Adrenal gland (tissue), 5 donors: ENCODE results near the gene POU2F3.

Experiments used
- CTCF ChIP-seq, 6 experiments: fragments of 450-650 bp in 4 of 6; fragments of 200-600 bp in 2 of 6; sonication (generic) in 1 of 6; IDR thresholded peaks; 1 replicate in 5 of 6; 2 replicates in 1 of 6; pipeline versions ENCODE4 v1.5.1 to v1.8.0; 2016 to 2021; ENCODE audit warnings: antibody characterized with exemption in 6 of 6, mild to moderate bottlenecking in 2 of 6, moderate library complexity in 1 of 6
- POLR2A ChIP-seq, 2 donors: fragments of 450-650 bp; IDR thresholded peaks; one replicate each; pipeline ENCODE4 v1.6.1; 2017; ENCODE audit warnings: antibody characterized with exemption in 2 of 2, mild to moderate bottlenecking in 2 of 2, moderate library complexity in 1 of 2
- donor health status: DM: no; HTN: no; CAD: no.

GRCh38 chr11:120221115-120221752, 18.7 kb upstream of the POU2F3 start:
- TF ChIP-seq POLR2A (IDR thresholded peaks at IDR 0.05) (no peak), CTCF (IDR thresholded peaks at IDR 0.05) (no peak)
